ENCODE results near the gene CPSF3.

DNA sequence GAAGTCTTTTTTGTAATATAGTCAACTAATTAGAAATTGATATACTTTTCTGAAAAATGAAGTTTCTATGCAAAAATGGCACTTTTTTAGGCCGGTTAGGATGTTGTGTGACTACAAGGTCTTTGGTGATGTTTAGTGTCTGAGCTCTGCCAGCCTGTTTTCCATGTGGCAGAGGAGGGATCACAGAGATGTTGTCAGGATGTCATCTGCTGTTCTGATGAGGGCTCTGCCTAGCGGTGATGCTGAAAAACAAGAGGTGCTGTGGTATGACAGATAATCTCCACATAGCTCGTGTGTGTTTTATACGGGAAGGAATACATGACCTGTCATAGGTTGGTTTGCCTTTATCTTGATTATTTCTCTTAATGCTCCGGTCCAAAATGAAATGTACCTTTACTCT, 38.9 kb downstream of the CPSF3 start:
- TF ChIP-seq, protein P1, sequence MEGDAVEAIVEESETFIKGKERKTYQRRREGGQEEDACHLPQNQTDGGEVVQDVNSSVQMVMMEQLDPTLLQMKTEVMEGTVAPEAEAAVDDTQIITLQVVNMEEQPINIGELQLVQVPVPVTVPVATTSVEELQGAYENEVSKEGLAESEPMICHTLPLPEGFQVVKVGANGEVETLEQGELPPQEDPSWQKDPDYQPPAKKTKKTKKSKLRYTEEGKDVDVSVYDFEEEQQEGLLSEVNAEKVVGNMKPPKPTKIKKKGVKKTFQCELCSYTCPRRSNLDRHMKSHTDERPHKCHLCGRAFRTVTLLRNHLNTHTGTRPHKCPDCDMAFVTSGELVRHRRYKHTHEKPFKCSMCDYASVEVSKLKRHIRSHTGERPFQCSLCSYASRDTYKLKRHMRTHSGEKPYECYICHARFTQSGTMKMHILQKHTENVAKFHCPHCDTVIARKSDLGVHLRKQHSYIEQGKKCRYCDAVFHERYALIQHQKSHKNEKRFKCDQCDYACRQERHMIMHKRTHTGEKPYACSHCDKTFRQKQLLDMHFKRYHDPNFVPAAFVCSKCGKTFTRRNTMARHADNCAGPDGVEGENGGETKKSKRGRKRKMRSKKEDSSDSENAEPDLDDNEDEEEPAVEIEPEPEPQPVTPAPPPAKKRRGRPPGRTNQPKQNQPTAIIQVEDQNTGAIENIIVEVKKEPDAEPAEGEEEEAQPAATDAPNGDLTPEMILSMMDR (IDR thresholded peaks at IDR 0.05), result no peak
- TF ChIP-seq POLR2A (IDR thresholded peaks at IDR 0.05) (no peak), POLR2AphosphoS5 (IDR thresholded peaks at IDR 0.05) (no peak)
